Measurements from ENCODE around the gene MRPL46.

- TF ChIP-seq CTCF (IDR thresholded peaks at IDR 0.05; ENCODE audit: low read depth, low read length) = no peak
- no peak for TF ChIP-seq EZH2phosphoT487 (IDR thresholded peaks at IDR 0.05; ENCODE audit: low read depth)
Observed at GRCh38 chr15:88491158-88491557, 24.0 kb upstream of the MRPL46 start.
